PC-9 (cell line): ENCODE data around the gene SNORC. TPM values are rescaled to one million over a fixed set of nuclear protein-coding genes. Genes with fewer than 3 reads are reported as not detected.

Source experiments
- BruUV-seq: library from RNA; stranded (reverse); fragments of 400-500 nt; replicated peaks from 2 replicates; lab custom pipeline; 2021; lab: Mats Ljungman, UMichigan
- CTCF ChIA-PET: fragments of 300-600 bp; sonication (Branson Sonifier 250); formaldehyde crosslinking; loops from one replicate; lab custom pipeline; 2022; ENCODE audit warnings: antibody characterized with exemption; lab: Charles Lee
- POLR2A ChIA-PET: fragments of 300-600 bp; sonication (Branson Sonifier 250); formaldehyde crosslinking; loops from one replicate; lab custom pipeline; 2022; ENCODE audit warnings: antibody characterized with exemption; ENCODE audit not compliant: unreplicated experiment; lab: Charles Lee
- DNase-seq, 2 experiments: peaks; one replicate each; pipeline versions ENCODE4 v3.0.0 to v3.0.0-alpha.2; 2015 to 2022; ENCODE audit warnings: mixed read lengths in 1 of 2
- H2AFZ ChIP-seq: fragments of 200-600 bp; sonication (generic); 2 replicates; pipeline ENCODE4 v1.8.1; 2017; ENCODE audit warnings: antibody characterized with exemption
- H3F3A ChIP-seq: fragments of 200-600 bp; sonication (generic); 2 replicates; pipeline ENCODE4 v1.8.1; 2017; ENCODE audit warnings: antibody characterized with exemption, mild to moderate bottlenecking, low read depth; ENCODE audit not compliant: insufficient read depth
- H3K27ac ChIP-seq: fragments of 200-600 bp; sonication (generic); 2 replicates; pipeline ENCODE4 v1.6.1; 2016; ENCODE audit warnings: mixed run types
- H3K27me3 ChIP-seq: fragments of 200-600 bp; sonication (generic); 2 replicates; pipeline ENCODE4 v1.6.1; 2016; ENCODE audit warnings: low read depth, mixed run types; ENCODE audit not compliant: insufficient read depth
- H3K36me3 ChIP-seq: fragments of 200-600 bp; sonication (generic); 2 replicates; pipeline ENCODE4 v1.6.1; 2016; ENCODE audit warnings: low read depth, mixed run types
- H3K4me1 ChIP-seq: fragments of 200-600 bp; sonication (generic); replicated peaks from 2 replicates; pipeline ENCODE4 v1.6.1; 2016; ENCODE audit warnings: mixed run types; ENCODE audit not compliant: insufficient read depth
- H3K4me2 ChIP-seq: fragments of 200-600 bp; sonication (generic); 2 replicates; pipeline ENCODE4 v1.6.1; 2017; ENCODE audit warnings: mixed run types
- H3K4me3 ChIP-seq: fragments of 200-600 bp; sonication (generic); 2 replicates; pipeline ENCODE4 v1.6.1; 2016; ENCODE audit warnings: mixed run types
- H3K79me2 ChIP-seq: fragments of 200-600 bp; sonication (generic); 2 replicates; pipeline ENCODE4 v1.6.1; 2017; ENCODE audit warnings: low read depth, mixed run types
- H3K9me2 ChIP-seq: fragments of 200-600 bp; sonication (generic); 2 replicates; pipeline ENCODE4 v1.8.1; 2017; ENCODE audit warnings: mild to moderate bottlenecking; ENCODE audit not compliant: insufficient read depth
- H3K9me3 ChIP-seq: fragments of 200-600 bp; sonication (generic); 2 replicates; pipeline ENCODE4 v1.8.1; 2016; ENCODE audit warnings: low read depth; ENCODE audit not compliant: insufficient read depth
- H4K20me1 ChIP-seq: fragments of 200-600 bp; sonication (generic); 2 replicates; pipeline ENCODE4 v1.8.1; 2017; ENCODE audit not compliant: insufficient read depth
- EZH2 ChIP-seq: fragments of 200-600 bp; sonication (generic); IDR thresholded peaks from 2 replicates; pipeline ENCODE4 v1.8.0; 2017; ENCODE audit warnings: antibody characterized with exemption, low read depth
- intact Hi-C: fragments of 100-400 bp; cut with micrococcal nuclease; formaldehyde crosslinking; loops from one replicate; pipeline ENCODE4 v1.10.0; 2022; ENCODE audit not compliant: unreplicated experiment
- total RNA-seq: library from RNA; stranded (reverse); gene quantifications from 2 replicates; pipeline ENCODE4 v1.2.3, GENCODE V29; 2021
- TF ChIP-seq, protein P1 (sequence below): fragments of 200-600 bp; sonication (generic); conservative IDR thresholded peaks from 2 replicates; pipeline ENCODE4 v1.6.1; 2017; ENCODE audit warnings: mixed run types, antibody characterized with exemption, mild to moderate bottlenecking, moderate library complexity

Gene SNORC
- total RNA-seq, 1 experiment from 2014 or later = 10.4 TPM

DNA sequence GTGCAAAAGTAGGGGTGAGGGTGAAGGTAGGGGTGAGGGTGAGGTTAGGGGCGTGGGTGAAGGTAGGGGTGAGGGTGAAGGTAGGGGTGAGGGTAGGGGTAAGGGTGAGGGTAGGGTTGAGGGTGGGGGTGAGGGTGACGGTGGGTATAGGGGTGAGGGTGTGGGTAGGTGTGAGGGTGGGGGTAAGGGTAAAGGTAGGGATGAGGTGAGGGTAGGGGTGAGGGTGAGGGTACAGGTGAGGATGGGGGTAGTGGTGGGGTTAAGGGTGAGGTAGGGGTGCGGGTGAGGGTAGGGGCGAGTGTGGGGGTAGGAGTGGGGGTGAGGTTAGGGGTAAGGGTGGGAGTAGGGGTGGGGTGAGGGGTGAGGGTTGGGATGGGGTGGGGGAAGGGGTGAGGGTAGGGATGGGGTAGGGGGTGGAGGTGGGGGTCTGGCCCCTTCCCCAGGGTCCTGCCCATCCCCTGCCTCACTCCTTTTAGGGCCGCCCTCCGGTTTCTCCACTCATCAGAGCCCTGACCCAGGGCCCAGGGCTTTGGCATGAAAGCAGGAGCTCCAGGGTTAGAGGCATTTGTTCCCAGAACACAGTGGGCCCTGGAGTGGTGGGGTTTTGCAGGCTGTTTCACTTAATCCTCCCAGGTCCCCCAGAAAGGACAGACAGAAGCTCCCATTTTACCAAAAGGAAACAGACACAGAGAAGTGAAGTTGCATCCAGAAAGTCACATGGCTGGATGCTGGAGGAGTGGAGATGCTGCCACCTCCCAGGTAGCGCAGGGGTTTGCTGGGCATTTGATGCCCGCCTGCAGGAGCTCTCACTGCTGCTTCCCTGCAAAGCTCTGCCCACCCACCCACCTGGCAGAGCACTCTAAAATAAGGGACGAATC, 26.9 kb downstream of the SNORC start:
- Histone ChIP-seq H3K27ac (no peak overlapping the region), H3K9me3 (no peaks in the 10 kb centered on the region), H3K36me3 (no peaks in the 10 kb centered on the region), H3K4me1 (peaks cover 13% of the 10 kb centered on the region), H4K20me1 (no peaks in the 10 kb centered on the region), H3F3A (peaks cover 12% of the 10 kb centered on the region; the same call in 1 of the 2 replicates), H3K27me3 (no peaks in the 10 kb centered on the region), H3K4me2 (no peak overlapping the region), H2AFZ (no peak overlapping the region), H3K79me2 (no peaks in the 10 kb centered on the region), H3K9me2 (no peaks in the 10 kb centered on the region), H3K4me3 (no peak overlapping the region)
- DNase-seq = no peak
- TF ChIP-seq, protein P1, sequence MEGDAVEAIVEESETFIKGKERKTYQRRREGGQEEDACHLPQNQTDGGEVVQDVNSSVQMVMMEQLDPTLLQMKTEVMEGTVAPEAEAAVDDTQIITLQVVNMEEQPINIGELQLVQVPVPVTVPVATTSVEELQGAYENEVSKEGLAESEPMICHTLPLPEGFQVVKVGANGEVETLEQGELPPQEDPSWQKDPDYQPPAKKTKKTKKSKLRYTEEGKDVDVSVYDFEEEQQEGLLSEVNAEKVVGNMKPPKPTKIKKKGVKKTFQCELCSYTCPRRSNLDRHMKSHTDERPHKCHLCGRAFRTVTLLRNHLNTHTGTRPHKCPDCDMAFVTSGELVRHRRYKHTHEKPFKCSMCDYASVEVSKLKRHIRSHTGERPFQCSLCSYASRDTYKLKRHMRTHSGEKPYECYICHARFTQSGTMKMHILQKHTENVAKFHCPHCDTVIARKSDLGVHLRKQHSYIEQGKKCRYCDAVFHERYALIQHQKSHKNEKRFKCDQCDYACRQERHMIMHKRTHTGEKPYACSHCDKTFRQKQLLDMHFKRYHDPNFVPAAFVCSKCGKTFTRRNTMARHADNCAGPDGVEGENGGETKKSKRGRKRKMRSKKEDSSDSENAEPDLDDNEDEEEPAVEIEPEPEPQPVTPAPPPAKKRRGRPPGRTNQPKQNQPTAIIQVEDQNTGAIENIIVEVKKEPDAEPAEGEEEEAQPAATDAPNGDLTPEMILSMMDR = no peak
- TF ChIP-seq EZH2 = no peak
- intact Hi-C loops = no loop called here
- no TSS peak for BruUV-seq
- ChIA-PET POLR2A (no interaction called here), CTCF (no interaction called here)

DNA sequence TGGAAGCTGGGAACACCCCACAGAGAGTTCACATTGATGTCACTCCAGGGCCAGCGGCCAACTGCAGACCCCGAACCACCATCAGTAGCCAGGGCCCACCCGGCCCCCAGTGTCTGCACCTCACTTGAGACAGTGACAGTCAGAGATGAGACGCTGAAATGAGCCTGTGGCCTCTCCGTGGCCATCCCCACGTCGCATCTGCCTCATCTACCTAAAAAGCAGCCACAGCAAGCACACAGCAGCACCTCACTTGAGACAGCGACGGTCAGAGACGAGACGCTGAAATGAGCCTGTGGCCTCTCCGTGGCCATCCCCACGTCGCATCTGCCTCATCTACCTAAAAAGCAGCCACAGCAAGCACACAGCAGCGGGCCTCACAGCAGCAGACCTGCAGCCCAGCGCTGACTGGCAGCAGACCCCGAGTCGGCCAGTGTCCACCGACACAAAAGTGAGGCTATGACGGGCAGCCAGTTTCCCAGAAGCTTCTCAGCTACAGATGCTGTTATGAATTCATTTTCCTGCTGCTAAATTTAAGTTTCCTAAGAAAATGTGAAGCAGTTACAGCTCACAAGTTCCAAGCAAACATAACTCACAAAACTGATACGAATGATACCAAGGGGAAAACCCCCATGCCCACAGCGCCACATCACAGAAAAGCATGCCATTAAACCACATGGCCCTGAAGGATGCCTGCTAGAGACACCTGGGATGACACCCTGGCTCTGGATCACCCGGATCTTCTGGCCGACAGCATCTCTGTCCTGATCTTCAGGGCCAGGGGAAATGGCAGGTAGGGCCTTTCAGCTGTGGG, 27.7 kb downstream of the SNORC start:
- H3K79me2 ChIP-seq = no peaks in the 10 kb centered on the region
- POLR2A ChIA-PET = no interaction called here
- no TSS peak for BruUV-seq
- no peaks in the 10 kb centered on the region for H3K9me3 ChIP-seq
- H3K4me3 ChIP-seq = no peak overlapping the region
- H3K4me1 ChIP-seq = peaks cover 22% of the 10 kb centered on the region
- no peaks in the 10 kb centered on the region for H3K27me3 ChIP-seq
- no peaks in the 10 kb centered on the region for H4K20me1 ChIP-seq
- H3K9me2 ChIP-seq = no peaks in the 10 kb centered on the region
- no peak overlapping the region for H2AFZ ChIP-seq
- DNase-seq = no peak
- CTCF ChIA-PET = no interaction called here
- no peak overlapping the region for H3K27ac ChIP-seq
- H3F3A ChIP-seq = peaks cover 20% of the 10 kb centered on the region; the same call in 1 of the 2 replicates
- intact Hi-C loops = no loop called here
- H3K4me2 ChIP-seq = no peak overlapping the region
- H3K36me3 ChIP-seq = no peaks in the 10 kb centered on the region
- TF ChIP-seq, protein P1 = no peak

DNA sequence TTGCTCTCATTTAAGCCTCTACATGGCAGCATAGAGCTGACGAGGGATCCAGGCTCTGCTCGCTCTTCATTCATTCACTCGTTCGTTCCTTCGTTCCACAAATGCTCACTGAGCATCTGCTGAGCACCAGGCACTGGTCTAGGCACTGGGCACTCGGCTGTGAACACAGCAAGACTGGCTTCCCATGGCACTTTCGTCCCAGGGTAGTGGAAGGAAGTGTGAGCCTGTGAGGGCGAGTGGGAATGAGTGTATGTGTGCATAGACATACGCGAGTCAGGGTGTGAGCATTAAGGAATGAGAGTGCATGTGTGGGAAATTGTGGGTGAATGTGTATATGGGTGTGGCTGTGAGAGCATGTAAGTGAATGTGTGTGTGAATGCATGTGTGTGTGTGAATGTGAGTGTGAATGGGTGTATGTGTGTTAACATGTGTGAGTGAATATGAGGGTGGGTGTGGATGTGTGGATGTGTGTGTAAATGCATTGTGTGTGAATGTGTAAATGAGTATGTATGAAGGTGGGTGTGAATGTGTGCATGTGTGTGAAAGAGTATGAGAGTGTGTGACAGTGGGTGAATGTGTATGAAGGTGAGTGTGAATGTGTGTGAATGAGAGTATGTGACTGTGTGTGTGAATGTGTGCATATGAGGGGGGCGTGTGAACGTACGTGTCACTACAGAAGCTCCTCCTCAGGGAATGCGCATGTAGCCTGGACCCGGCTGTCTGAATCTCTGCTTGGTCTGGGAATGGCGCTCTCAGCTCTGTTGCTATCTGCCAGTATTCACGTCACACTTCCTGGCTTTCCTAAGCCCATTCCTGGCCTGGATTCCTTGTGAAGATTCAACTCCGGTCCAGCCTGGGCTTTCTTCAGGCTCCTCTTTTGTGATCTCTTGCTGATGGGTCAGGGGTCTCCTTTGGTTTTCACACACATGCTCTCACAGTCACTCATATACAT, 28.8 kb downstream of the SNORC start:
- no peak overlapping the region for H3K4me2 ChIP-seq
- no TSS peak for BruUV-seq
- no peaks in the 10 kb centered on the region for H3K9me3 ChIP-seq
- no peak overlapping the region for H2AFZ ChIP-seq
- ChIA-PET CTCF (no interaction called here), POLR2A (interaction anchor here (0.6 kb wide), 1 partner anchor 14 kb away, joined by 4 read pairs; no protein-coding TSS in a partner anchor)
- no peaks in the 10 kb centered on the region for H3K27me3 ChIP-seq
- peaks cover 33% of the 10 kb centered on the region for H3K4me1 ChIP-seq
- H4K20me1 ChIP-seq = no peaks in the 10 kb centered on the region
- H3K4me3 ChIP-seq = no peak overlapping the region
- no peak for DNase-seq
- H3K9me2 ChIP-seq = no peaks in the 10 kb centered on the region
- intact Hi-C loops = no loop called here
- no peaks in the 10 kb centered on the region for H3K36me3 ChIP-seq
- no peak overlapping the region for H3K27ac ChIP-seq
- peaks cover 20% of the 10 kb centered on the region; the same call in 1 of the 2 replicates for H3F3A ChIP-seq
- H3K79me2 ChIP-seq = no peaks in the 10 kb centered on the region
- TF ChIP-seq, protein P1 = no peak
- TF ChIP-seq EZH2 = no peak
